Stromal cell of bone marrow (primary cell): ENCODE data around the gene XPO1.

Experiments used
- DNase-seq: peaks from one replicate; pipeline ENCODE4 v3.0.0-alpha.2; 2012; ENCODE audit warnings: low read depth

XPO1 gene

DNA sequence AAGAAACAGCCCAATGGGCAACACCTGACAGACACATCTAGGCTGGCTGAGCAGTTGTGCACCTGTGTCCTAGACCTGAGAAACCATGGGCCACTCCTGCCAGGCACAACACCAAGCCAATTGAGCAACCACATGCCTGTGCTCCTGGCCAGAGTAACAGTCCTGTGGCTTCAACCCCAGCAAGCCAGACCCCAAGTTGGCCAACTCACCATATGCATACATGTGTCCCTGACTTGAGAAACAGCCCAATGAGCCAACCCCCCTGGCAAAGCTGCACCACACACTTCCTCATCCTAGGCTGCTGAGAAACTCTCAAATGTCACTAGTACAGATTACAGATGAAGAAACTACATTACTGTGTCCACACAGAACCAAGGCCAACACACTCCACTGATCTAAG is 103.8 kb downstream of the XPO1 start:
- no peak for DNase-seq

- no peak for DNase-seq
Measured at GRCh38 chr2:61433606-61434005, 104.5 kb downstream of the XPO1 start.

DNA sequence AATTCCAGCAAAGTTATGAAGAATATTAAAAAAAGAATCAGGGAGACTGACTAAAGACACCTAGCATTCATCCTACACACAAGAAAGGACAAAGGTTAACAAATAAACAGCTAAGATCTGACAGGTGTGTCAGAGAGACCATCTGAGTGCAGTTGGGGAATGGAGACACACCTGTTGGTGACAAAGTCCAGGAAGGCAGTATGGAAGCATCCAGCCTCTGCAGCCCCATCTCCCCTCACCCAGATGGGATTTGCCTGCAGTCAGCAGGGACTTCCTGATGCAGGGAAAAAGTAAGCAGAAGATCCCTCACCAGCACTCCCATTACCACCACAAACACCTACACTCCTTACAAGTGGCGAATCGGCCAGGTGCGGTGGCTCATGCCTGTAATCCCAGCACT is 105.2 kb downstream of the XPO1 start:
- DNase-seq = no peak

DNA sequence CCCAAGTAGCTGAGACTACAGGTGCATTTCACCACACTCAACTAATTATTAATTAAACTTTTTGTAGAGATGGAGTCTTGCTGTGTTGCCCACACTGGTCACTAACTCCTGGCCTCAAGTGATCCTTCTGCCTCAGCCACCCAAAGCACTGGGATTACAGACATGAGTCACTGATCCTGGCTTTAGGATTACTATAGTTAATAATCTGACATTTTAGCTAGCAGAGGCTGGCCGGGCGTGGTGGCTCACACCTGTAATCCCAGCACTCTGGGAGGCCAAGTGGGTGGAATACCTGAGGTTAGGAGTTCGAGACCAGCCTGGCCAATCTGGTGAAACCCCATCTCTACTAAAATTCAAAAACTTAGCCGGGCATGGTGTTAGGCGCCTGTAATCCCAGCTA is 106.8 kb downstream of the XPO1 start:
- no peak for DNase-seq
